Stimulated activated CD4-positive, alpha-beta T cell treated with anti-CD3 and anti-CD28 coated beads, Interleukin-15, amount 100 ng/mL, for 24 hours (primary cell): Measurements from ENCODE around the gene CNIH4.
"Not testable (repeated sequence)": the region's sequence is repeated elsewhere in the genome, so short reads cannot be mapped to it uniquely, and the experiment has no call there.

Experiments
- DNase-seq: peaks from one replicate; pipeline ENCODE4 v3.0.0-alpha.2; 2020

CNIH4 gene

GRCh38 chr1:224404916-224405603 is 48.4 kb downstream of the CNIH4 start:
- DNase-seq, result no peak

- no peak for DNase-seq
Measured at GRCh38 chr1:224405604-224405970, 48.9 kb downstream of the CNIH4 start.

- DNase-seq, result no peak
Measured at GRCh38 chr1:224406216-224406615, 49.5 kb downstream of the CNIH4 start.

- DNase-seq, result no peak
Measured at GRCh38 chr1:224407571-224408293, 51.1 kb downstream of the CNIH4 start.

GRCh38 chr1:224408294-224408590 is 51.6 kb downstream of the CNIH4 start:
- DNase-seq, result no peak

GRCh38 chr1:224411766-224412165 is 55.1 kb downstream of the CNIH4 start:
- DNase-seq, result no peak

- DNase-seq, result no peak
Measured at GRCh38 chr1:224420106-224420505, 63.4 kb downstream of the CNIH4 start.

- DNase-seq, result no peak
Measured at GRCh38 chr1:224425279-224425884, 68.7 kb downstream of the CNIH4 start.

- DNase-seq, result not testable (repeated sequence)
Measured at GRCh38 chr1:224426869-224427268, 70.2 kb downstream of the CNIH4 start.

- DNase-seq, result no peak
Measured at GRCh38 chr1:224427346-224427745, 70.7 kb downstream of the CNIH4 start.

- DNase-seq, result not testable (repeated sequence)
Measured at GRCh38 chr1:224428713-224429112, 72.0 kb downstream of the CNIH4 start.
